B cell (primary cell): ENCODE measurements around the gene ITGB7. TPM values are rescaled to one million over a fixed set of nuclear protein-coding genes. Genes with fewer than 3 reads are reported as not detected.

Experiments used
- ATAC-seq: fragments of 200-7000 bp; cut with Tn5 transposase; one replicate; pipeline ENCODE4 v1.10.0; 2021; ENCODE audit warnings: low read depth, mild to moderate bottlenecking, moderate number of reproducible peaks, moderate library complexity
- CTCF ChIA-PET: fragments of 350-600 bp; sonication (Branson Sonifier 250); formaldehyde crosslinking; loops from one replicate; lab custom pipeline; 2021; ENCODE audit warnings: antibody characterized with exemption, inconsistent platforms; lab: Charles Lee
- POLR2A ChIA-PET: fragments of 350-600 bp; sonication (Branson Sonifier 250); formaldehyde crosslinking; loops from one replicate; lab custom pipeline; 2021; ENCODE audit warnings: antibody characterized with exemption; lab: Charles Lee
- DNase-seq: peaks from one replicate; pipeline ENCODE4 v3.0.0; 2013
- H2AFZ ChIP-seq: 2 replicates; pipeline ENCODE4 v1.6.1; 2012; ENCODE audit warnings: mild to moderate bottlenecking, low read depth, low read length; ENCODE audit not compliant: insufficient read depth, poor library complexity, severe bottlenecking
- H3K27ac ChIP-seq, 2 donors: 1 replicate in 1 of 2; 2 replicates in 1 of 2; pipeline ENCODE4 v1.5.1; 2012 to 2013; ENCODE audit warnings: low read length in 2 of 2, mild to moderate bottlenecking in 2 of 2, moderate library complexity in 1 of 2
- H3K27me3 ChIP-seq, 4 experiments: fragments of 200-600 bp in 1 of 4; sonication (generic) in 1 of 4; replicated peaks in 1 of 4; 1 replicate in 2 of 4; 2 replicates in 2 of 4; pipeline versions ENCODE4 v1.6.1 to v1.7.0; 2013 to 2016; ENCODE audit warnings: low read length in 3 of 4, mild to moderate bottlenecking in 2 of 4, mixed read lengths in 1 of 4, moderate library complexity in 1 of 4; ENCODE audit not compliant: insufficient read depth in 4 of 4, control insufficient read depth in 3 of 4; ENCODE audit errors: control extremely low read depth in 1 of 4
- H3K36me3 ChIP-seq, 2 experiments: replicated peaks in 1 of 2; 1 replicate in 1 of 2; 2 replicates in 1 of 2; pipeline versions ENCODE4 v1.6.1 to v1.7.1; 2013; ENCODE audit warnings: low read length in 1 of 2; ENCODE audit not compliant: insufficient read depth in 2 of 2, control insufficient read depth in 1 of 2; ENCODE audit errors: control extremely low read depth in 1 of 2, extremely low read depth in 1 of 2
- H3K4me1 ChIP-seq, 2 donors: fragments of 200-600 bp in 1 of 2; sonication (generic) in 1 of 2; 1 replicate in 1 of 2; 2 replicates in 1 of 2; pipeline versions ENCODE4 v1.5.1 to v1.6.1; 2013 to 2017; ENCODE audit warnings: low read length in 2 of 2; ENCODE audit not compliant: control insufficient read depth in 2 of 2, insufficient read depth in 2 of 2
- H3K4me2 ChIP-seq: replicated peaks from 2 replicates; pipeline ENCODE3; 2012; ENCODE audit warnings: mild to moderate bottlenecking, low read depth, low read length; ENCODE audit not compliant: poor library complexity, severe bottlenecking
- H3K4me3 ChIP-seq, 5 experiments: fragments of 200-600 bp in 1 of 5; sonication (generic) in 1 of 5; 1 replicate in 3 of 5; 2 replicates in 2 of 5; pipeline versions ENCODE4 v1.5.1 to v1.7.0; 2011 to 2016; ENCODE audit warnings: low read length in 4 of 5, mild to moderate bottlenecking in 4 of 5, low read depth in 2 of 5, control low read depth in 1 of 5, moderate library complexity in 1 of 5; ENCODE audit not compliant: insufficient read depth in 1 of 5; ENCODE audit errors: control extremely low read depth in 1 of 5, extremely low read depth in 1 of 5
- H3K79me2 ChIP-seq: fragments of 200-600 bp; sonication (generic); one replicate; pipeline ENCODE4 v1.6.0; 2016; ENCODE audit warnings: low read length; ENCODE audit not compliant: control insufficient read depth, insufficient read depth
- H3K9ac ChIP-seq: fragments of 200-600 bp; sonication (generic); 2 replicates; pipeline ENCODE4 v1.6.1; 2017; ENCODE audit warnings: mild to moderate bottlenecking, low read length, moderate library complexity
- H3K9me3 ChIP-seq, 3 donors: one replicate each; pipeline versions ENCODE4 v1.6.1 to v1.7.1; 2013; ENCODE audit warnings: low read length in 2 of 3; ENCODE audit not compliant: control insufficient read depth in 2 of 3, insufficient read depth in 1 of 3; ENCODE audit errors: control extremely low read depth in 1 of 3
- H4K20me1 ChIP-seq: 2 replicates; pipeline ENCODE4 v1.6.0; 2012; ENCODE audit warnings: mild to moderate bottlenecking, low read length; ENCODE audit not compliant: insufficient read depth, control insufficient read depth, poor library complexity, severe bottlenecking
- H3K27ac Mint-ChIP-seq: one replicate; pipeline ENCODE4 v1.8.0; 2021; ENCODE audit warnings: mixed read lengths
- H3K27me3 Mint-ChIP-seq: one replicate; pipeline ENCODE4 v1.8.0; 2021; ENCODE audit warnings: mixed read lengths
- H3K4me1 Mint-ChIP-seq: one replicate; pipeline ENCODE4 v1.8.0; 2021; ENCODE audit warnings: mixed read lengths
- H3K4me3 Mint-ChIP-seq: one replicate; pipeline ENCODE4 v1.8.0; 2021; ENCODE audit warnings: mixed read lengths
- H3K9me3 Mint-ChIP-seq: one replicate; pipeline ENCODE4 v1.8.0; 2022; ENCODE audit warnings: mixed read lengths; ENCODE audit not compliant: insufficient read depth
- CTCF ChIP-seq: fragments of 200-600 bp; IDR thresholded peaks from one replicate; pipeline ENCODE4 v1.8.0; 2022; ENCODE audit warnings: antibody characterized with exemption, mild to moderate bottlenecking
- EZH2 ChIP-seq: IDR thresholded peaks from 2 replicates; pipeline ENCODE4 v1.6.1; 2012; ENCODE audit warnings: borderline replicate concordance, low read depth, mild to moderate bottlenecking, moderate library complexity, low read length; ENCODE audit not compliant: insufficient read depth, poor library complexity, severe bottlenecking
- WGBS: methylation state at CpG from one replicate; pipeline ENCODE4 v1.1.5; 2013; ENCODE audit warnings: missing lambda C conversion rate; ENCODE audit not compliant: insufficient coverage; 5-methylcytosine and 5-hydroxymethylcytosine counted together
- intact Hi-C: fragments of 100-400 bp; cut with micrococcal nuclease; formaldehyde crosslinking; loops from one replicate; pipeline ENCODE4 v1.10.0; 2022
- polyA plus RNA-seq: library from polyadenylated mRNA; depleted of rRNA; stranded (reverse); fragments of >200 nt; gene quantifications from 2 replicates; pipeline ENCODE4 v1.2.3, GENCODE V29; 2012
- total RNA-seq, 2 donors: library from RNA; stranded (reverse); fragments of 120-200 nt in 1 of 2; gene quantifications; 1 replicate in 1 of 2; 2 replicates in 1 of 2; pipeline versions ENCODE4 v1.2.3 to v1.2.4, GENCODE V29; 2013 to 2022

Gene ITGB7
- total and polyA plus RNA-seq, 2 donors (not counting 1 experiment from before 2014, with no cell fraction given), result 199 to 265 TPM

- H2AFZ ChIP-seq, result no peak overlapping the region
- H3K9me3 ChIP-seq, result no peaks in the 10 kb centered on the region
- ATAC-seq (no peak), DNase-seq (no peak)
- no peak overlapping the region for H3K9ac ChIP-seq
- no peaks in the 10 kb centered on the region for H3K9me3 Mint-ChIP-seq
- no peak overlapping the region for H3K27ac ChIP-seq
- no peaks in the 10 kb centered on the region for H3K27me3 ChIP-seq
- H3K79me2 ChIP-seq, result no peaks in the 10 kb centered on the region
- no peak overlapping the region for H3K27ac Mint-ChIP-seq
- H3K4me3 ChIP-seq, result no peak overlapping the region
- intact Hi-C loops, result no loop called here
- ChIA-PET POLR2A (no interaction called here), CTCF (interaction anchor here (1.4 to 1.6 kb wide), 2 partner anchors 7 to 60 kb away, joined by 3 to 4 read pairs; no protein-coding TSS in a partner anchor)
- no peaks in the 10 kb centered on the region for H3K36me3 ChIP-seq
- no peak overlapping the region for H3K4me3 Mint-ChIP-seq
- H3K4me1 ChIP-seq, result no peaks in the 10 kb centered on the region
- peaks cover 3% of the 10 kb centered on the region for H3K27me3 Mint-ChIP-seq
- TF ChIP-seq CTCF (no peak), EZH2 (no peak)
- no peaks in the 10 kb centered on the region for H3K4me1 Mint-ChIP-seq
- no peaks in the 10 kb centered on the region for H4K20me1 ChIP-seq
- no peak overlapping the region for H3K4me2 ChIP-seq
Measured at GRCh38 chr12:53152390-53152789, 54.7 kb downstream of the ITGB7 start.

- H3K36me3 ChIP-seq, result no peaks in the 10 kb centered on the region
- CTCF ChIA-PET, result interaction anchor here (0.7 to 1.6 kb wide), 2 partner anchors 9 to 15 kb away, joined by 3 to 4 read pairs; no protein-coding TSS in a partner anchor
- Mint-ChIP-seq H3K4me3 (no peak overlapping the region), H3K4me1 (no peaks in the 10 kb centered on the region), H3K27me3 (peaks cover 3% of the 10 kb centered on the region), H3K9me3 (no peaks in the 10 kb centered on the region), H3K27ac (no peak overlapping the region)
- H3K27ac ChIP-seq, result no peak overlapping the region
- no peak for TF ChIP-seq EZH2
- TF ChIP-seq CTCF, result no peak
- H3K4me1 ChIP-seq, result no peaks in the 10 kb centered on the region
- no peaks in the 10 kb centered on the region for H4K20me1 ChIP-seq
- no peak overlapping the region for H3K9ac ChIP-seq
- H3K4me3 ChIP-seq, result no peak overlapping the region
- H3K9me3 ChIP-seq, result no peaks in the 10 kb centered on the region
- POLR2A ChIA-PET, result no interaction called here
- no peaks in the 10 kb centered on the region for H3K79me2 ChIP-seq
- no peak overlapping the region for H3K4me2 ChIP-seq
- no peaks in the 10 kb centered on the region for H3K27me3 ChIP-seq
- 94% methylated on average over 2 of the region's 6 CpGs for WGBS
- ATAC-seq, result no peak
- intact Hi-C loops, result no loop called here
- DNase-seq, result no peak
- H2AFZ ChIP-seq, result no peak overlapping the region
Measured at GRCh38 chr12:53151039-53151438, 56.0 kb downstream of the ITGB7 start.
